ENCODE results near the gene RTF2. TPM values are rescaled to one million over a fixed set of nuclear protein-coding genes. Genes with fewer than 3 reads are reported as not detected.

Gene RTF2
- total and polyA plus RNA-seq, 11 donors = 50.7 to 114 (median 86.2) TPM

DNA sequence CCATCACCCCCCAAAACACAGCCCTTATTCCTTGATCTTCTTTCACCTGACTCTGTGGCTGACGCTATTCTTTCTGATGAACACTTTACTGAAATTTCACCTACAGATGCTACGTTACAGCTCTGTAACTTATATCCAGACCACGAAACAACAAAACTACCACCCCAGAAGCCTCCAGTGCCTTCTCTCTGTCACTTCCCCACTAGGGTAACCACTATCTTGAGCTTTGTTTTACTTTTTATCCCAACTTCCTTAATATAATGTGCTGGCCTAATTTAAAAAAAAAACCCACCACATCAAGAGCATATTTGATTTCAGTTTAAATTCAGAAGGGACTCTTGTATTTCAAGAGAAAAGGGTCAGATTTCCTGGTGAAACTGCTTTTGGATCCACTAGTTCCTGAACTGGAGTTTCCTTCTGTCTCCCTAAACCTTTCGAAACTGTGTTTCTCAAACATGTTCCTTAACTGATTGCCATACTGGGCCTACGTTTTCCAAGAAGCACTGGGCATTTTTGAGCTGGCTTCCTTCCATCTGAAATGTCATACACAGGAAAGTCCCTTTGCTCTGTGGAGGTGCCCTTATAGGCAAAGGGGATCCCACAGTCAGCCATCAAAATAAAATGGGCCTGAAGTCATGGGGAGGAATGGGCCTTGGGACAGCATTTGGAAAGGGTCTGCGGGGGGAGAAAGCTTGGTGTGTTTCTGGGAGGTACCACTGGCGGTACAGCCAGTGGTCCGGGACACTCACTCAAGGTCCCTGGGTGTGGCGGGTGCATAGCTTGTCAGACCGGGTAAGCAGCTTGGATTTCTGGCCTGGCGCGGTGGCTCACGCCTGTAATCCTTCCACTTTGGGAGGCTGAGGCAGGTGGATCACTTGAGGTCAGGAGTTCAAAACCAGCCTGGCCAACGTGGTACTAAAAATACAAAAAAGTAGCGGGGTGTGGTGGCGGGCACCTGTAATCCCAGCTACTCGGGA is 25.8 kb upstream of the RTF2 start:
- no peaks in the 10 kb centered on the region for H3K27me3 ChIP-seq
- TF ChIP-seq POLR2A (IDR thresholded peaks at IDR 0.05) = no peak
- TF ChIP-seq, protein P1, sequence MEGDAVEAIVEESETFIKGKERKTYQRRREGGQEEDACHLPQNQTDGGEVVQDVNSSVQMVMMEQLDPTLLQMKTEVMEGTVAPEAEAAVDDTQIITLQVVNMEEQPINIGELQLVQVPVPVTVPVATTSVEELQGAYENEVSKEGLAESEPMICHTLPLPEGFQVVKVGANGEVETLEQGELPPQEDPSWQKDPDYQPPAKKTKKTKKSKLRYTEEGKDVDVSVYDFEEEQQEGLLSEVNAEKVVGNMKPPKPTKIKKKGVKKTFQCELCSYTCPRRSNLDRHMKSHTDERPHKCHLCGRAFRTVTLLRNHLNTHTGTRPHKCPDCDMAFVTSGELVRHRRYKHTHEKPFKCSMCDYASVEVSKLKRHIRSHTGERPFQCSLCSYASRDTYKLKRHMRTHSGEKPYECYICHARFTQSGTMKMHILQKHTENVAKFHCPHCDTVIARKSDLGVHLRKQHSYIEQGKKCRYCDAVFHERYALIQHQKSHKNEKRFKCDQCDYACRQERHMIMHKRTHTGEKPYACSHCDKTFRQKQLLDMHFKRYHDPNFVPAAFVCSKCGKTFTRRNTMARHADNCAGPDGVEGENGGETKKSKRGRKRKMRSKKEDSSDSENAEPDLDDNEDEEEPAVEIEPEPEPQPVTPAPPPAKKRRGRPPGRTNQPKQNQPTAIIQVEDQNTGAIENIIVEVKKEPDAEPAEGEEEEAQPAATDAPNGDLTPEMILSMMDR (IDR thresholded peaks at IDR 0.05) = no peak
- H3K36me3 ChIP-seq = peaks cover 0 to 6% (median 0%) of the 10 kb centered on the region in 9 donors
- DNase-seq (no peak), ATAC-seq (no peak)
- no peak overlapping the region for H3K4me3 ChIP-seq
- peaks cover 0 to 42% (median 3%) of the 10 kb centered on the region in 12 donors for H3K4me1 ChIP-seq
- no peaks in the 10 kb centered on the region for H3K9me3 ChIP-seq
- 87 to 91% (median 90%) methylated on average over 14 to 17 of the region's 17 CpGs for WGBS, 4 donors
- intact Hi-C loops (cut with DNase I) = no loop called here
- peak overlapping the region in 2 of 12 donors; percentile 47 to 54 for H3K27ac ChIP-seq

DNA sequence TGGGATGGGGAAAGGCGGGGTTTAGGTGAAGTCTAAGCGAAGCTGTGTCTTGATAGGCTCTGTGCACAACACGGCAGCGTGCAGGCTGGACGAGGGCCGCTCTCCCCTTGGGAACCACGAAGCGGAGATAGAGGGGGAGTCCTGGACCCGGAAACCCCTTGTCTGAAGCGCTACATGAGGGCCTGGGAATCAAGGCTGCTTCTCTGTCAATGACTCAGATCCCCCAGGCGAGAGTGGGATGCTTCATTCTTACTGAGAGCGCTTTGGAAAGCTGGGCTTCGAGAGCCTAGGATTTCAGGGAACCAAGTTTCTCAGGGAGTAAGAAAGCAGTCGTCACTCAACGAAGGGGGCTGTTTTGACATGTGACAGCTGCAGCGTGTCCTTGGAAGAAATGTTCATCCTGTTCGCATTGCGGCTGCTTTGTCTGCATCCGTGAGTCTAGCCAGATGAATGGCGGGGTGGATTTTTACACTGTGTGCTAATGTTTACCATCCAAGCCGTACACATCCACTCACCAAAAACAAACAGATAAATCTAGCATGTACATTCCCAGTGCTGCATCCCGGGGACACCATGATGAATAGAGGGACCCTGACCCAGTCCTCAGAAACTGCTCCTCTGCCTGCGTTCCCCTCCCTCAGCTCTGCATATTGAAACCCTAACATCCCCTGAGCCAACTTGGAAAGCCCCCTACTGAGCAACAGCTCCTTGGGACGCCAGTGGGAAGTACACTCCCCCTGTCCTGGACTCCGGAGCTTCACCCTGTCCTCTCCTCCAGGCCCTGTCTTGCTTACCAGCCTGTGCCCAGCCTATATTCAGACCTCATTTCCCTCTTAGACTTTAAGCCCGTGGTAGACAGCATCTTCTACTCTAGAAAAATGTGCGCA is 24.5 kb upstream of the RTF2 start:
- WGBS, 4 donors = 46 to 50% (median 49%) methylated on average over 24 to 27 of the region's 27 CpGs
- no peaks in the 10 kb centered on the region for H3K9me3 ChIP-seq
- no peaks in the 10 kb centered on the region for H3K27me3 ChIP-seq
- peak overlapping the region in 4 of 12 donors; percentile 5 to 54 (median 24) for H3K27ac ChIP-seq
- TF ChIP-seq POLR2A (IDR thresholded peaks at IDR 0.05) = no peak
- intact Hi-C loops (cut with DNase I) = no loop called here
- peaks cover 0 to 6% (median 0%) of the 10 kb centered on the region in 9 donors for H3K36me3 ChIP-seq
- H3K4me1 ChIP-seq = peaks cover 0 to 39% (median 3%) of the 10 kb centered on the region in 12 donors
- ATAC-seq = peak in 3 of 4 donors; percentile 19 to 66 (median 55)
- peak in 4 of 5 donors; percentile 46 to 70 (median 51) for DNase-seq
- H3K4me3 ChIP-seq = peak overlapping the region in 4 of 12 donors; percentile 2 to 5 (median 4)

DNA sequence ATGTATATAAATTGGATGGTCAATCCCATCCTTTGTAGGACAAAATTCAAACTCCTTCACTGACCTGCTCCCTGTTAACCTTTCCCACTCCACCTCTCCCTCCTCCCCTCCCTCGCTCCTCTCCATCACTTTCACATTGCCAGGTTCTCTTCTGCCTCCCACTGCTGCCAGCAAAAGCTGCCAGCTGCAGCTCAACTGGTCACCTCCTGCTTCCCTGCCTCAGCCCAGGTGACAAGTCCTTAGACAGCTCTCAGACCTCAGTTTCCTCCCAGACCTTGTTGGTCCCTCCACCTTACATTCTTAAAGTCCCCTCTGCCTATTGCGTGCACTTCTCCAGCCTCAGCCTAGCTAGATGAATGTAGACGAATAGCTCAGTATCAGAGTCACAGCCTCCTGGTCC is 23.3 kb upstream of the RTF2 start:
- intact Hi-C loops (cut with DNase I) = no loop called here
- WGBS, 4 donors = 92 to 95% (median 94%) methylated on average over 3 of the region's 3 CpGs
- TF ChIP-seq POLR2A (IDR thresholded peaks at IDR 0.05) = no peak
- TF ChIP-seq, protein P1 (IDR thresholded peaks at IDR 0.05) = no peak

DNA sequence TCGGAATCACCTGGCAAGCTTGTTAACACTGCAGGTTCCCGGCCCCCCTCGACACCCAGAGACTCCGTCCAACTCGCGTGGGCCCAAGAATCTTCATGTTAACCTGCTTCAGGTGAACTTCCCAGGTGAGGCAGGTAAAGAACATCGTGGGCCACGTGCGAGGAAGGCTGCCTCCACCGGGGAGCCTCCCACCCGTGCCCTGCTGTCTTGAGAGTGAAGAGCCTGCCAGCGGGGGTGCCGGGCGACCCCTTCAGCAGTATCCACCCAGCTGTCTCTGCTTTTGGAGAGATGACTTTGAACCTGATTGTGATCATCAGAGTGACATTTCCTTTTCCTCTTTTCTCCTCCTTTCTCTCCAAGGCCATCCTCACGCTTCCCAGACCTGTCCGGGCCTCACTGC is 22.9 kb upstream of the RTF2 start:
- no peak for TF ChIP-seq POLR2A (IDR thresholded peaks at IDR 0.05)
- TF ChIP-seq, protein P1 (IDR thresholded peaks at IDR 0.05) = no peak
- no peaks in the 10 kb centered on the region for H3K27me3 ChIP-seq
- peaks cover 0 to 22% (median 0%) of the 10 kb centered on the region in 12 donors for H3K4me1 ChIP-seq
- intact Hi-C loops (cut with DNase I) = no loop called here
- H3K4me3 ChIP-seq = no peak overlapping the region
- peaks cover 0 to 6% (median 0%) of the 10 kb centered on the region in 9 donors for H3K36me3 ChIP-seq
- no peak overlapping the region for H3K27ac ChIP-seq
- no peaks in the 10 kb centered on the region for H3K9me3 ChIP-seq
- 92 to 95% (median 93%) methylated on average over 16 of the region's 16 CpGs for WGBS, 4 donors
- no peak for DNase-seq
- no peak for ATAC-seq

More for the DNA sequence above, 23.3 kb upstream of the RTF2 start:
- no peaks in the 10 kb centered on the region for H3K27me3 ChIP-seq
- H3K36me3 ChIP-seq = peaks cover 0 to 6% (median 0%) of the 10 kb centered on the region in 9 donors
- no peak for ATAC-seq
- peaks cover 0 to 26% (median 0%) of the 10 kb centered on the region in 12 donors for H3K4me1 ChIP-seq
- no peak for DNase-seq
- H3K4me3 ChIP-seq = no peak overlapping the region
- H3K9me3 ChIP-seq = no peaks in the 10 kb centered on the region
- H3K27ac ChIP-seq = no peak overlapping the region

Data from heart left ventricle (tissue), 16 donors.